Measurements from ENCODE around the gene LAMA2.

- no peak for TF ChIP-seq FOXK2 (IDR thresholded peaks at IDR 0.05)
- no peak for TF ChIP-seq ZNF384 (IDR thresholded peaks at IDR 0.05)
- TF ChIP-seq CTBP1 (IDR thresholded peaks at IDR 0.05; ENCODE audit: borderline replicate concordance), result no peak
- TF ChIP-seq TARDBP (IDR thresholded peaks at IDR 0.05), result no peak
- TF ChIP-seq SUZ12 (IDR thresholded peaks at IDR 0.05), result no peak
Observed at GRCh38 chr6:129381885-129382284, 498.9 kb downstream of the LAMA2 start.
